GM23248 (cell line): ENCODE data around the gene PHC1.

Experiments
- EZH2 ChIP-seq: fragments of 200-600 bp; sonication (generic); IDR thresholded peaks from 2 replicates; pipeline ENCODE4 v1.6.1; 2018; ENCODE audit warnings: antibody characterized with exemption, mild to moderate bottlenecking; ENCODE audit not compliant: insufficient read depth, poor library complexity, severe bottlenecking
- EZH2phosphoT487 ChIP-seq: fragments of 200-600 bp; sonication (generic); IDR thresholded peaks from 2 replicates; pipeline ENCODE4 v1.6.1; 2018; ENCODE audit warnings: antibody characterized with exemption, moderate library complexity, mild to moderate bottlenecking, low read depth; ENCODE audit not compliant: insufficient read depth

GRCh38 chr12:8913702-8914032 lies 642 bp upstream of the PHC1 start:
- TF ChIP-seq EZH2 (no peak), EZH2phosphoT487 (no peak)
